Measurements from ENCODE around the gene ANKRD40.

Gene ANKRD40

GRCh38 chr17:50662632-50663225, 45.0 kb downstream of the ANKRD40 start:
- H3K27ac ChIP-seq (ENCODE audit: low read length): no peak overlapping the region
- no peak overlapping the region for H3K9ac ChIP-seq (ENCODE audit: low read depth, low read length)
- peaks cover 6% of the 10 kb centered on the region for H3K4me1 ChIP-seq (ENCODE audit: insufficient read depth, low read length)
- H3K4me3 ChIP-seq (ENCODE audit: low read length): no peak overlapping the region
- no peaks in the 10 kb centered on the region for H3K27me3 ChIP-seq (ENCODE audit: insufficient read depth, low read length)
- no peaks in the 10 kb centered on the region for H3K9me3 ChIP-seq (ENCODE audit: insufficient read depth, low read depth, low read length)
- no peaks in the 10 kb centered on the region for H3K36me3 ChIP-seq (ENCODE audit: insufficient read depth, low read depth, low read length)

DNA sequence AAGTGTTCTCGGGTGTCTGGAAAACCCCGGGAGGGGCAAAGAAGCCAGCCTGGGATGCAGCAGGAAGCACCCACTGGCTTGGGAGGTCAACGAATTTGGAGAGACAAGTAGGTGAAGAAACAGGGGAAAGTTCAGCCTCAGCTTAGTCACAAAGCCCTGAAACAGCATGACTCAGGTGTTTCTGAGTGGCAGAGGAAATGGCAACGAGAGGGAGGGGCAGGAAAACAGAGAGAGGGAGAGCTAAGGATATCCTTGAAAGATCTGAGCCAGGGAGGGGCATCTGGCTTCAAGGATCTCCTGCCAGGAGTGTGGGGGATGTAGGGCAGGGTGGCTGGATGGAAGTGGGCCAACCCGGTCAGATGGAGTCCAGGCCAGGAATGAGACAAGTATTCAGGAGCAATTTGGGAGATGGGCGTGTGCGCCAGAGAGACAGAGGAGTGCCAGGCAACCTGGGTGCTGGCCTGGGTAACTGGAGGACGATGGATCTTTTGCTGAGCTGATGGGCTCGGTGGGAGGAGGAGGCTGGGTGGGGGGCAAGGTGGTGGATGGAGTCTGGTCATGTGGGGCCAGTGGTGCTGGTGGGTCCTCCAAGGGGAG, 45.8 kb downstream of the ANKRD40 start:
- no peak overlapping the region for H3K27ac ChIP-seq (ENCODE audit: low read length)
- 0 out of 2 replicates have a peak overlapping the region, but pooled peaks have one; percentile 6 for H3K9ac ChIP-seq (ENCODE audit: low read depth, low read length)
- no peaks in the 10 kb centered on the region for H3K36me3 ChIP-seq (ENCODE audit: insufficient read depth, low read depth, low read length)
- H3K27me3 ChIP-seq (ENCODE audit: insufficient read depth, low read length): no peaks in the 10 kb centered on the region
- no peak overlapping the region for H3K4me3 ChIP-seq (ENCODE audit: low read length)
- no peaks in the 10 kb centered on the region for H3K9me3 ChIP-seq (ENCODE audit: insufficient read depth, low read depth, low read length)
- peaks cover 6% of the 10 kb centered on the region for H3K4me1 ChIP-seq (ENCODE audit: insufficient read depth, low read length)

- H3K27ac ChIP-seq (ENCODE audit: low read length): no peak overlapping the region
- H3K27me3 ChIP-seq (ENCODE audit: insufficient read depth, low read length): no peaks in the 10 kb centered on the region
- no peak overlapping the region for H3K4me3 ChIP-seq (ENCODE audit: low read length)
- 0 out of 2 replicates have a peak overlapping the region, but pooled peaks have one; percentile 6 for H3K9ac ChIP-seq (ENCODE audit: low read depth, low read length)
- H3K36me3 ChIP-seq (ENCODE audit: insufficient read depth, low read depth, low read length): no peaks in the 10 kb centered on the region
- H3K9me3 ChIP-seq (ENCODE audit: insufficient read depth, low read depth, low read length): no peaks in the 10 kb centered on the region
- H3K4me1 ChIP-seq (ENCODE audit: insufficient read depth, low read length): peaks cover 6% of the 10 kb centered on the region
Observed at GRCh38 chr17:50661348-50661747, 46.4 kb downstream of the ANKRD40 start.

GRCh38 chr17:50660887-50661345, 46.8 kb downstream of the ANKRD40 start:
- no peak overlapping the region for H3K27ac ChIP-seq (ENCODE audit: low read length)
- peaks cover 6% of the 10 kb centered on the region for H3K4me1 ChIP-seq (ENCODE audit: insufficient read depth, low read length)
- H3K9ac ChIP-seq (ENCODE audit: low read depth, low read length): no peak overlapping the region
- no peaks in the 10 kb centered on the region for H3K27me3 ChIP-seq (ENCODE audit: insufficient read depth, low read length)
- H3K4me3 ChIP-seq (ENCODE audit: low read length): no peak overlapping the region
- H3K9me3 ChIP-seq (ENCODE audit: insufficient read depth, low read depth, low read length): no peaks in the 10 kb centered on the region
- no peaks in the 10 kb centered on the region for H3K36me3 ChIP-seq (ENCODE audit: insufficient read depth, low read depth, low read length)

GRCh38 chr17:50660042-50660886, 47.5 kb downstream of the ANKRD40 start:
- H3K4me3 ChIP-seq (ENCODE audit: low read length): no peak overlapping the region
- H3K4me1 ChIP-seq (ENCODE audit: insufficient read depth, low read length): peaks cover 6% of the 10 kb centered on the region
- no peak overlapping the region for H3K9ac ChIP-seq (ENCODE audit: low read depth, low read length)
- H3K27me3 ChIP-seq (ENCODE audit: insufficient read depth, low read length): no peaks in the 10 kb centered on the region
- no peak overlapping the region for H3K27ac ChIP-seq (ENCODE audit: low read length)
- H3K36me3 ChIP-seq (ENCODE audit: insufficient read depth, low read depth, low read length): no peaks in the 10 kb centered on the region
- H3K9me3 ChIP-seq (ENCODE audit: insufficient read depth, low read depth, low read length): no peaks in the 10 kb centered on the region

DNA sequence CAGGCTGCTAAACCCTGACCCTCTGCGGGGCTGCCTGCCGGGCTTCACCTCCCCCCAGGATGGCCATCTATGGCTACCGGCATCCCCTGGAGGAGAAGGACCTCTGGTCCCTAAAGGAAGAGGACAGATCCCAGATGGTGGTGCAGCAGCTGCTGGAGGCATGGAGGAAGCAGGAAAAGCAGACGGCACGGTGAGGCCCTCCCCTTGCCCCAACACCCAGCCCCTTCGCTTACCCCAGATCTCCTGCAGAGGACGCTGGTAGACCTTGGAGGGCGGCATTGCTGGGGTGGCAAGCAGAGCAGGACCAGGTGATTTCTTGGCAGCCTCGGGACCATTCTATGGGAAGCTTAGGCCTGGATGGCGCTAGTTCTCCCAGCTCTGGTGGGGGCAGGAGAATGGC, 48.5 kb downstream of the ANKRD40 start:
- H3K27me3 ChIP-seq (ENCODE audit: insufficient read depth, low read length): no peaks in the 10 kb centered on the region

GRCh38 chr17:50658616-50659015, 49.1 kb downstream of the ANKRD40 start:
- Histone ChIP-seq H3K36me3 (ENCODE audit: insufficient read depth, low read depth, low read length) (no peaks in the 10 kb centered on the region), H3K9ac (ENCODE audit: low read depth, low read length) (no peak overlapping the region), H3K27ac (ENCODE audit: low read length) (no peak overlapping the region), H3K4me3 (ENCODE audit: low read length) (no peak overlapping the region), H3K9me3 (ENCODE audit: insufficient read depth, low read depth, low read length) (no peaks in the 10 kb centered on the region), H3K4me1 (ENCODE audit: insufficient read depth, low read length) (peaks cover 6% of the 10 kb centered on the region), H3K27me3 (ENCODE audit: insufficient read depth, low read length) (no peaks in the 10 kb centered on the region)

More for the DNA sequence above, 48.5 kb downstream of the ANKRD40 start:
- no peaks in the 10 kb centered on the region for H3K9me3 ChIP-seq (ENCODE audit: insufficient read depth, low read depth, low read length)
- peaks cover 6% of the 10 kb centered on the region for H3K4me1 ChIP-seq (ENCODE audit: insufficient read depth, low read length)
- no peak overlapping the region for H3K9ac ChIP-seq (ENCODE audit: low read depth, low read length)
- no peak overlapping the region for H3K27ac ChIP-seq (ENCODE audit: low read length)
- no peaks in the 10 kb centered on the region for H3K36me3 ChIP-seq (ENCODE audit: insufficient read depth, low read depth, low read length)
- no peak overlapping the region for H3K4me3 ChIP-seq (ENCODE audit: low read length)

DNA sequence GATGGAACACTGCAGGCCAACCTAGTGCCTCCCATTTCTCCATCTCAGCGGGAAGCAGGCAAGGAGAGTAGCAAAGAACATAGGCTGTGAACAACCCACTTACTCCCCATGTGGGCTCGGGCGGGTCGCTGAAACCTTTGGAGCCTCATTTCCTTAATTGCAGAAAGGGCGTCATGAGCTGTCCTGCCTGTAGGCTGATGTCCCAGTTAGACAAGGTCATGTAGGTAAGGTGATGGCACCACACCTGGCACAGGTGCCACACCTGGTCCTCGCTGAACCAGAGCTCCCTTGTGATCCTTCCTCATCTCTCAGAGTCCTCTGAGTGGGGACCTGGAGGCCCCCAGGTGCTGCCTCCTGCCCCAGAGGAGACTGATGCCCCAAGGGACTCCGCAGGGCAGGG, 50.1 kb downstream of the ANKRD40 start:
- peaks cover 6% of the 10 kb centered on the region for H3K4me1 ChIP-seq (ENCODE audit: insufficient read depth, low read length)

GRCh38 chr17:50657054-50657453, 50.7 kb downstream of the ANKRD40 start:
- H3K4me1 ChIP-seq (ENCODE audit: insufficient read depth, low read length): peaks cover 6% of the 10 kb centered on the region

More for the DNA sequence above, 50.1 kb downstream of the ANKRD40 start:
- Histone ChIP-seq H3K36me3 (ENCODE audit: insufficient read depth, low read depth, low read length) (no peaks in the 10 kb centered on the region), H3K9me3 (ENCODE audit: insufficient read depth, low read depth, low read length) (no peaks in the 10 kb centered on the region), H3K4me3 (ENCODE audit: low read length) (no peak overlapping the region), H3K27ac (ENCODE audit: low read length) (no peak overlapping the region), H3K9ac (ENCODE audit: low read depth, low read length) (no peak overlapping the region), H3K27me3 (ENCODE audit: insufficient read depth, low read length) (no peaks in the 10 kb centered on the region)

GRCh38 chr17:50656509-50656908, 51.2 kb downstream of the ANKRD40 start:
- H3K4me1 ChIP-seq (ENCODE audit: insufficient read depth, low read length): peaks cover 2% of the 10 kb centered on the region
- H3K4me3 ChIP-seq (ENCODE audit: low read length): no peak overlapping the region
- no peaks in the 10 kb centered on the region for H3K9me3 ChIP-seq (ENCODE audit: insufficient read depth, low read depth, low read length)
- H3K9ac ChIP-seq (ENCODE audit: low read depth, low read length): no peak overlapping the region
- H3K27ac ChIP-seq (ENCODE audit: low read length): no peak overlapping the region
- no peaks in the 10 kb centered on the region for H3K27me3 ChIP-seq (ENCODE audit: insufficient read depth, low read length)
- H3K36me3 ChIP-seq (ENCODE audit: insufficient read depth, low read depth, low read length): no peaks in the 10 kb centered on the region

More at GRCh38 chr17:50657054-50657453, 50.7 kb downstream of the ANKRD40 start:
- H3K36me3 ChIP-seq (ENCODE audit: insufficient read depth, low read depth, low read length): no peaks in the 10 kb centered on the region
- H3K27ac ChIP-seq (ENCODE audit: low read length): no peak overlapping the region
- no peak overlapping the region for H3K4me3 ChIP-seq (ENCODE audit: low read length)
- no peaks in the 10 kb centered on the region for H3K27me3 ChIP-seq (ENCODE audit: insufficient read depth, low read length)
- no peak overlapping the region for H3K9ac ChIP-seq (ENCODE audit: low read depth, low read length)
- no peaks in the 10 kb centered on the region for H3K9me3 ChIP-seq (ENCODE audit: insufficient read depth, low read depth, low read length)

DNA sequence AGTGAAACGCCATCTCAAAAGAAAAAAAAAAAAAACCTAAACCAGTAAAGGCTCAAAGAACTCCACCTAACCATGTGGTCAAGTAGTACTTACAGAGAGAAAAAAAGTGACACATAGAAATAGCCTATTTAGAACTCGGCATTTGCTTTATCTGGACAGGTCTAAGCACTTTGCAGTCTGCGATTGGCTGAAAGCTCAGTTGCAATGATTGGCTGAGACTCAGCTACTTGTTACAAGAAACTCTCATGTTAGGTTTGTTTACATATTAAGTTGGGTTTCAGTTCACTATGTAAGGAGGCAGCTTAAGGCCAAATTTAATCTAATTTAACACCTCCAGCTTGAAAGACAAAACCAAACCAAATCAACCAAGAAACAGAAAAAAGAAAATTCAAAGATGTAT, 54.0 kb downstream of the ANKRD40 start:
- H3K27ac ChIP-seq (ENCODE audit: low read length): no peak overlapping the region
- no peaks in the 10 kb centered on the region for H3K4me1 ChIP-seq (ENCODE audit: insufficient read depth, low read length)
- H3K36me3 ChIP-seq (ENCODE audit: insufficient read depth, low read depth, low read length): no peaks in the 10 kb centered on the region
- no peaks in the 10 kb centered on the region for H3K9me3 ChIP-seq (ENCODE audit: insufficient read depth, low read depth, low read length)
- H3K27me3 ChIP-seq (ENCODE audit: insufficient read depth, low read length): no peaks in the 10 kb centered on the region
- no peak overlapping the region for H3K9ac ChIP-seq (ENCODE audit: low read depth, low read length)
- H3K4me3 ChIP-seq (ENCODE audit: low read length): no peak overlapping the region
